ENCODE measurements around the gene RAPGEF5. TPM values are rescaled to one million over a fixed set of nuclear protein-coding genes. Genes with fewer than 3 reads are reported as not detected.

The RAPGEF5 gene
- total and polyA plus RNA-seq, 4 donors: 7.1 to 54.8 (median 13.0) TPM

DNA sequence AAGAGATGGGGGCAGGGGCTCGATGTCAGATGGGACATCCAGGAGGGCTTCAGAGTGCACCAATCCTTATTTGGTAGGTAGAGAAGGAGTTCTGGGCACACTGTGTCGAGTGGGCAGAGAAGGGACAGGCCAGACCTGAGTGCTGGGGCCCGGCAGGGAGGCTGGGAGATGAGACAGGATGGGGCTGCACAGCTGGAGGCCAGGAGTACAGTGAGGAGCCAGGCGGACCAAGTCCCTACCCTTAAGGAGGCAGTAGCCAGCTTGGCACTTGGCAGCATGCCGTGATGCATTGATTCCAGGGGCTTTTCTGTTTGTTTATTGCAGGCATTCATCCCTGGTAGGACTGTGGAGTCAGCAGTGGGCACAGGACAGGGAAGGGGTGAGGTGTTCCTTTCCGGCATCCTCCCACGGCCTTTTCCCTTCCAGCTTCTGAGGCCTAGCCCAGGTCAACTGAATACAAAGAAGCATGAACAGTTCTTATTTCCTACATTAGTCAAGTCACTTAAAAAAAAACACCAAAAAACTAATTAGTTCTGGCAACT lies 242.4 kb downstream of the RAPGEF5 start:
- 71% methylated on average over 7 of the region's 7 CpGs for WGBS
- Histone ChIP-seq H3K36me3 (ENCODE audit: control insufficient read depth in 4 of 4, insufficient read depth in 3 of 4, low read depth in 1 of 4, low read length in 3 of 4) (peaks cover 0 to 7% (median 1%) of the 10 kb centered on the region in 4 donors), H3K27me3 (ENCODE audit: control insufficient read depth in 4 of 4, insufficient read depth in 4 of 4, low read length in 3 of 4) (no peaks in the 10 kb centered on the region), H3K27ac (ENCODE audit: low read depth in 1 of 2, low read length in 2 of 2) (no peak overlapping the region), H3K4me1 (ENCODE audit: control insufficient read depth in 4 of 4, insufficient read depth in 4 of 4, low read length in 3 of 4) (peaks cover 0 to 7% (median 0%) of the 10 kb centered on the region in 4 donors), H3K4me3 (ENCODE audit: low read depth in 1 of 3, low read length in 3 of 3) (no peak overlapping the region), H3K9me3 (ENCODE audit: control insufficient read depth in 4 of 4, low read length in 3 of 4) (no peaks in the 10 kb centered on the region), H3K9ac (ENCODE audit: low read depth in 1 of 2, low read length in 2 of 2) (no peak overlapping the region)
- TF ChIP-seq JUND (IDR thresholded peaks at IDR 0.05): no peak
- no peak for TF ChIP-seq GABPA (IDR thresholded peaks at IDR 0.05 in 1 of 2, conservative IDR thresholded peaks at IDR 0.05 in 1 of 2)
- TF ChIP-seq, protein P1, sequence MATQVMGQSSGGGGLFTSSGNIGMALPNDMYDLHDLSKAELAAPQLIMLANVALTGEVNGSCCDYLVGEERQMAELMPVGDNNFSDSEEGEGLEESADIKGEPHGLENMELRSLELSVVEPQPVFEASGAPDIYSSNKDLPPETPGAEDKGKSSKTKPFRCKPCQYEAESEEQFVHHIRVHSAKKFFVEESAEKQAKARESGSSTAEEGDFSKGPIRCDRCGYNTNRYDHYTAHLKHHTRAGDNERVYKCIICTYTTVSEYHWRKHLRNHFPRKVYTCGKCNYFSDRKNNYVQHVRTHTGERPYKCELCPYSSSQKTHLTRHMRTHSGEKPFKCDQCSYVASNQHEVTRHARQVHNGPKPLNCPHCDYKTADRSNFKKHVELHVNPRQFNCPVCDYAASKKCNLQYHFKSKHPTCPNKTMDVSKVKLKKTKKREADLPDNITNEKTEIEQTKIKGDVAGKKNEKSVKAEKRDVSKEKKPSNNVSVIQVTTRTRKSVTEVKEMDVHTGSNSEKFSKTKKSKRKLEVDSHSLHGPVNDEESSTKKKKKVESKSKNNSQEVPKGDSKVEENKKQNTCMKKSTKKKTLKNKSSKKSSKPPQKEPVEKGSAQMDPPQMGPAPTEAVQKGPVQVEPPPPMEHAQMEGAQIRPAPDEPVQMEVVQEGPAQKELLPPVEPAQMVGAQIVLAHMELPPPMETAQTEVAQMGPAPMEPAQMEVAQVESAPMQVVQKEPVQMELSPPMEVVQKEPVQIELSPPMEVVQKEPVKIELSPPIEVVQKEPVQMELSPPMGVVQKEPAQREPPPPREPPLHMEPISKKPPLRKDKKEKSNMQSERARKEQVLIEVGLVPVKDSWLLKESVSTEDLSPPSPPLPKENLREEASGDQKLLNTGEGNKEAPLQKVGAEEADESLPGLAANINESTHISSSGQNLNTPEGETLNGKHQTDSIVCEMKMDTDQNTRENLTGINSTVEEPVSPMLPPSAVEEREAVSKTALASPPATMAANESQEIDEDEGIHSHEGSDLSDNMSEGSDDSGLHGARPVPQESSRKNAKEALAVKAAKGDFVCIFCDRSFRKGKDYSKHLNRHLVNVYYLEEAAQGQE (IDR thresholded peaks at IDR 0.05): no peak
- no peak for TF ChIP-seq FOXA1 (IDR thresholded peaks at IDR 0.05)
- TF ChIP-seq, protein P2, sequence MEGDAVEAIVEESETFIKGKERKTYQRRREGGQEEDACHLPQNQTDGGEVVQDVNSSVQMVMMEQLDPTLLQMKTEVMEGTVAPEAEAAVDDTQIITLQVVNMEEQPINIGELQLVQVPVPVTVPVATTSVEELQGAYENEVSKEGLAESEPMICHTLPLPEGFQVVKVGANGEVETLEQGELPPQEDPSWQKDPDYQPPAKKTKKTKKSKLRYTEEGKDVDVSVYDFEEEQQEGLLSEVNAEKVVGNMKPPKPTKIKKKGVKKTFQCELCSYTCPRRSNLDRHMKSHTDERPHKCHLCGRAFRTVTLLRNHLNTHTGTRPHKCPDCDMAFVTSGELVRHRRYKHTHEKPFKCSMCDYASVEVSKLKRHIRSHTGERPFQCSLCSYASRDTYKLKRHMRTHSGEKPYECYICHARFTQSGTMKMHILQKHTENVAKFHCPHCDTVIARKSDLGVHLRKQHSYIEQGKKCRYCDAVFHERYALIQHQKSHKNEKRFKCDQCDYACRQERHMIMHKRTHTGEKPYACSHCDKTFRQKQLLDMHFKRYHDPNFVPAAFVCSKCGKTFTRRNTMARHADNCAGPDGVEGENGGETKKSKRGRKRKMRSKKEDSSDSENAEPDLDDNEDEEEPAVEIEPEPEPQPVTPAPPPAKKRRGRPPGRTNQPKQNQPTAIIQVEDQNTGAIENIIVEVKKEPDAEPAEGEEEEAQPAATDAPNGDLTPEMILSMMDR (IDR thresholded peaks at IDR 0.05; ENCODE audit: low read depth, low read length, missing input control): no peak
- DNase-seq (ENCODE audit: low spot score): no peak

DNA sequence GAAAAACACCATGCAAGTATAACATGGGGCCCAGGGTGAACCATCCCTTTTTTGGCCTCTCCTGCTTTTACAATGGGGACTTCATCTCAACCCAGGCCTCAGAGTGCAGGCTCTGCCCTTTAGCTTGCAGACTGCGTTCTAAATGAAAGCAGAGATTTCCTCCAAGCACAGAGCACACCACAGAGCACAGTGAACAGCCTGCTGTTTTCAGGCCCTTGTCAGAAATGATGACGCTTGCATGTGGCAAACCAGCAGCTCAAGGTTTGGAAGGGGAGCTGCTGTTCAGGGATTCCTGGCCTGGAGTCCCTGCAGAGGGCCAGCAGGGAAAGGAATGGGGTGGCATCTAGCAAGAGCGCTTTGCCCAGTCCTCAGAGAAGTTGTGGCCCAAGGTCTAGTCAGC lies 243.9 kb downstream of the RAPGEF5 start:
- Histone ChIP-seq H3K9me3 (ENCODE audit: control insufficient read depth in 4 of 4, low read length in 3 of 4) (no peaks in the 10 kb centered on the region), H3K4me3 (ENCODE audit: low read depth in 1 of 3, low read length in 3 of 3) (no peak overlapping the region), H3K9ac (ENCODE audit: low read depth in 1 of 2, low read length in 2 of 2) (no peak overlapping the region), H3K36me3 (ENCODE audit: control insufficient read depth in 4 of 4, insufficient read depth in 3 of 4, low read depth in 1 of 4, low read length in 3 of 4) (peaks cover 0 to 3% (median 0%) of the 10 kb centered on the region in 4 donors), H3K4me1 (ENCODE audit: control insufficient read depth in 4 of 4, insufficient read depth in 4 of 4, low read length in 3 of 4) (peaks cover 0 to 7% (median 0%) of the 10 kb centered on the region in 4 donors), H3K27me3 (ENCODE audit: control insufficient read depth in 4 of 4, insufficient read depth in 4 of 4, low read length in 3 of 4) (no peaks in the 10 kb centered on the region), H3K27ac (ENCODE audit: low read depth in 1 of 2, low read length in 2 of 2) (no peak overlapping the region)
- no peak for DNase-seq (ENCODE audit: low spot score)
- 81% methylated on average over 3 of the region's 3 CpGs for WGBS
- TF ChIP-seq SP1 (IDR thresholded peaks at IDR 0.05): no peak
- no peak for TF ChIP-seq RAD21 (IDR thresholded peaks at IDR 0.05)
- TF ChIP-seq RXRA (IDR thresholded peaks at IDR 0.05): no peak
- no peak for TF ChIP-seq TAF1 (conservative IDR thresholded peaks at IDR 0.05)
- TF ChIP-seq, protein P3, sequence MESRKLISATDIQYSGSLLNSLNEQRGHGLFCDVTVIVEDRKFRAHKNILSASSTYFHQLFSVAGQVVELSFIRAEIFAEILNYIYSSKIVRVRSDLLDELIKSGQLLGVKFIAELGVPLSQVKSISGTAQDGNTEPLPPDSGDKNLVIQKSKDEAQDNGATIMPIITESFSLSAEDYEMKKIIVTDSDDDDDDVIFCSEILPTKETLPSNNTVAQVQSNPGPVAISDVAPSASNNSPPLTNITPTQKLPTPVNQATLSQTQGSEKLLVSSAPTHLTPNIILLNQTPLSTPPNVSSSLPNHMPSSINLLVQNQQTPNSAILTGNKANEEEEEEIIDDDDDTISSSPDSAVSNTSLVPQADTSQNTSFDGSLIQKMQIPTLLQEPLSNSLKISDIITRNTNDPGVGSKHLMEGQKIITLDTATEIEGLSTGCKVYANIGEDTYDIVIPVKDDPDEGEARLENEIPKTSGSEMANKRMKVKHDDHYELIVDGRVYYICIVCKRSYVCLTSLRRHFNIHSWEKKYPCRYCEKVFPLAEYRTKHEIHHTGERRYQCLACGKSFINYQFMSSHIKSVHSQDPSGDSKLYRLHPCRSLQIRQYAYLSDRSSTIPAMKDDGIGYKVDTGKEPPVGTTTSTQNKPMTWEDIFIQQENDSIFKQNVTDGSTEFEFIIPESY (IDR thresholded peaks at IDR 0.05): no peak
- TF ChIP-seq, protein P4, sequence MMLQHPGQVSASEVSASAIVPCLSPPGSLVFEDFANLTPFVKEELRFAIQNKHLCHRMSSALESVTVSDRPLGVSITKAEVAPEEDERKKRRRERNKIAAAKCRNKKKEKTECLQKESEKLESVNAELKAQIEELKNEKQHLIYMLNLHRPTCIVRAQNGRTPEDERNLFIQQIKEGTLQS (IDR thresholded peaks at IDR 0.05): no peak
- TF ChIP-seq, protein P2 (IDR thresholded peaks at IDR 0.05; ENCODE audit: low read depth, low read length, missing input control): no peak
- TF ChIP-seq, protein P5, sequence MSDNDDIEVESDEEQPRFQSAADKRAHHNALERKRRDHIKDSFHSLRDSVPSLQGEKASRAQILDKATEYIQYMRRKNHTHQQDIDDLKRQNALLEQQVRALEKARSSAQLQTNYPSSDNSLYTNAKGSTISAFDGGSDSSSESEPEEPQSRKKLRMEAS (IDR thresholded peaks at IDR 0.05): no peak
- TF ChIP-seq EGR1 (IDR thresholded peaks at IDR 0.05; ENCODE audit: low read depth in 2 of 2): no peak
- TF ChIP-seq HNF4G (IDR thresholded peaks at IDR 0.05): no peak
- TF ChIP-seq, protein P1 (IDR thresholded peaks at IDR 0.05): no peak
- no peak for TF ChIP-seq NR2F2 (IDR thresholded peaks at IDR 0.05)
- no peak for TF ChIP-seq JUND (IDR thresholded peaks at IDR 0.05)
- TF ChIP-seq YY1 (IDR thresholded peaks at IDR 0.05): no peak
- TF ChIP-seq HNF4A (conservative IDR thresholded peaks at IDR 0.05): no peak
